Measurements from ENCODE around the gene RALY. TPM values are rescaled to one million over a fixed set of nuclear protein-coding genes. Genes with fewer than 3 reads are reported as not detected.

The RALY gene
- total and polyA plus RNA-seq, 9 donors = 51.7 to 131 (median 105) TPM

DNA sequence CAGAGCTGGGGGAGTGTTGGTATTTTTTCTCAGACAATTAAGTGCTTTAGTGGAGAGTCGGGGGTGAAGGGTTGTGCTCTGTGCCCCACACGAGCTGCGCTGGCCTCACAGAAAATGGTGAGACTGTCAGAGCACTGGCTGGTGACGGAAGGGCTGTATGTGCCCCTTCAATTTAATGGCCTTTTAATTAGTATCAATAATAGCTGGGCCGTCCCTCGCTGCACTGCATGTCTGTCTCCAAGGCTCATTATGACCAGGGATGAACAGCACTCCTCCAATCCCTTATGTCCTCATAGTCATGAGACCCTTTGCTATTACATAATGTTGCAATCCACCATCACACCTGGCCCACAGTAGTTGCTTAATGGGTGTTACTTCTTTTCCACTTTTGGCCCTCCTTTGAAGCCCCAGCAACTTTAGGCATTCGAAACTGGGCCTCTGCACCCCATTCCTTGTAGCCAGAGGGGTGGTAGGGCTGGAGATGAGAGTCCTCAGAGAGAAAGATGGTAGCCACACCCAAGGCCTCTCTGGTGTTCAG lies 9.5 kb upstream of the RALY start:
- TF ChIP-seq POLR2A (IDR thresholded peaks at IDR 0.05) (no peak), EP300 (IDR thresholded peaks at IDR 0.05) (no peak)
- TF ChIP-seq, protein P1, sequence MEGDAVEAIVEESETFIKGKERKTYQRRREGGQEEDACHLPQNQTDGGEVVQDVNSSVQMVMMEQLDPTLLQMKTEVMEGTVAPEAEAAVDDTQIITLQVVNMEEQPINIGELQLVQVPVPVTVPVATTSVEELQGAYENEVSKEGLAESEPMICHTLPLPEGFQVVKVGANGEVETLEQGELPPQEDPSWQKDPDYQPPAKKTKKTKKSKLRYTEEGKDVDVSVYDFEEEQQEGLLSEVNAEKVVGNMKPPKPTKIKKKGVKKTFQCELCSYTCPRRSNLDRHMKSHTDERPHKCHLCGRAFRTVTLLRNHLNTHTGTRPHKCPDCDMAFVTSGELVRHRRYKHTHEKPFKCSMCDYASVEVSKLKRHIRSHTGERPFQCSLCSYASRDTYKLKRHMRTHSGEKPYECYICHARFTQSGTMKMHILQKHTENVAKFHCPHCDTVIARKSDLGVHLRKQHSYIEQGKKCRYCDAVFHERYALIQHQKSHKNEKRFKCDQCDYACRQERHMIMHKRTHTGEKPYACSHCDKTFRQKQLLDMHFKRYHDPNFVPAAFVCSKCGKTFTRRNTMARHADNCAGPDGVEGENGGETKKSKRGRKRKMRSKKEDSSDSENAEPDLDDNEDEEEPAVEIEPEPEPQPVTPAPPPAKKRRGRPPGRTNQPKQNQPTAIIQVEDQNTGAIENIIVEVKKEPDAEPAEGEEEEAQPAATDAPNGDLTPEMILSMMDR (IDR thresholded peaks at IDR 0.05) = no peak
- DNase-seq = no peak
- Histone ChIP-seq H3K27me3 (no peaks in the 10 kb centered on the region), H3K4me3 (no peak overlapping the region), H3K27ac (no peak overlapping the region), H3K36me3 (no peaks in the 10 kb centered on the region), H3K4me1 (ENCODE audit: insufficient read depth) (no peaks in the 10 kb centered on the region), H3K9me3 (no peaks in the 10 kb centered on the region)
- WGBS, 3 donors = 61 to 63% (median 63%) methylated on average over 7 of the region's 7 CpGs
- intact Hi-C loops (cut with DNase I) = no loop called here

DNA sequence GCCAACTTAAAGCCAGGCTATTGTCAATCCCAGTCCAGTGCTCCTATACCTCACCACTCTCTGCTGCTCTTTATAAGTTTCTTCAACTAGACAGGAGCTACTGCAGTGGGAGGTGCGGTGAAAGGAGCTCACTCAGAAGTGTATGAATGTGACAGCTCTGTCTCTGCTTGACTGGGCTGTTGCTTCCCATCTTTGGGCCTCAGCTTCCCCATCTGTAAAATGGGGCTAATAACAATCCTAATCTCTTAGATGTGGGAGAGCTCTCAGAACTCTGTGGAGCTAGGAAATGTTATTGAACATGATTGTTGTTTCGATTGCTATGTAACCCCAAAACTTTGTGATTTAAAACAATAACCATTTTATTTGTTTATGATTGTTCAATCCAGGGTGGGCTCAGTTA lies 8.4 kb upstream of the RALY start:
- Histone ChIP-seq H3K27ac (no peak overlapping the region), H3K9me3 (no peaks in the 10 kb centered on the region), H3K27me3 (no peaks in the 10 kb centered on the region), H3K4me1 (ENCODE audit: insufficient read depth) (no peaks in the 10 kb centered on the region), H3K36me3 (no peaks in the 10 kb centered on the region), H3K4me3 (no peak overlapping the region)
- WGBS, 3 donors = 87 to 96% (median 93%) methylated on average over 2 of the region's 2 CpGs
- DNase-seq = no peak
- intact Hi-C loops (cut with DNase I) = no loop called here
- TF ChIP-seq EP300 (IDR thresholded peaks at IDR 0.05) (no peak), POLR2A (IDR thresholded peaks at IDR 0.05) (no peak)
- TF ChIP-seq, protein P1 (IDR thresholded peaks at IDR 0.05) = no peak

DNA sequence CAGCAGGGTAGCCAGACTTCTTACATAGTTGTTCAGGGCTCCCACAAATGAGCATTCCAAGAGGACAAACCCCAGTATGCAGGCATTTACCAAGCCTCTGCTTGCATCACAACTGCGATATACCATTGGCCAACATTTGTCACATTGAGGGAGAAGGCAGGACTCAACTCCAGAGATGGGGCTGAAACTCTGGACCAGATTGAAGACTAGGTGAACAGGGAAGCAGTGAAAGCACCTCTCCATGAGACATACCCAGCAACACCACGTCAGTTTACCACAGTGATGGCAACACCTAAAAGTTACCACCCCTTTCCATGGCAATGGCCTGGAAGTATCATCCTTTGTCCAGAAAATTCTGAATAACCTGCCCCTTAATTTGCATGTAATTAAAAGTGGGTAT lies 7.9 kb upstream of the RALY start:
- intact Hi-C loops (cut with DNase I) = no loop called here

DNA sequence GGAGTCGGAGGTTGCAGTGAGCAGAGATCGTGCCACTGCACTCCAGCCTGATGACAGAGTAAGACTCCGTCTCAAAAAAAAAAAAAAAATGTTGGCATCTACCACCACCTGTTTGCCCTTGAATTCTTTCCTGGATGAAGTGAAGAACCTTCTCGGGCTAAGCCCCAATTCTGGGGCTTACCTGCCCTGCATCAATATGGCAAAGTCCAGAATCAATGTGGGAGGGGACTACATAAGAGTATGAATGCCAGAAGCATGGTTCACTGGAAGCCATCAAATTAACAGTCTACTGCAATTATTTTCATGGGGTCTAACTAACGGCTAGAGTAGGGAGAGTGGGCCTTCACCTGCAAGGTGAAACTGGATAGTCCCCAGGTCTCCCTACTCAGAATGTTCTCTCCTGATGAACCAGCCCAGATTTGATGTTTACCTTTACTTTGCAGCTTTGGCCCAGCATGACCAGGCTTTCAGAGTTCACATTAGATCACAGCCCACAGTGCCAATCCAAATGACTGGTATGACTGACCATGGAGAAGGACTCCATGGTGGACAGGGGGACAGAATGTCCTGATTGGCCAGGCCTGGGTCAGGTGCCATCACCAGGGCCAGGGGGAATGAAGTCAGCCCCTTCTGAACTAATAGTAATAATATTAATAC lies 7.0 kb upstream of the RALY start:
- H3K27ac ChIP-seq = no peak overlapping the region
- no peaks in the 10 kb centered on the region for H3K27me3 ChIP-seq
- no peak for DNase-seq
- no peak overlapping the region for H3K4me3 ChIP-seq
- TF ChIP-seq, protein P1 (IDR thresholded peaks at IDR 0.05) = no peak
- TF ChIP-seq POLR2A (IDR thresholded peaks at IDR 0.05) = no peak
- no peak for TF ChIP-seq EP300 (IDR thresholded peaks at IDR 0.05)
- H3K4me1 ChIP-seq (ENCODE audit: insufficient read depth) = no peaks in the 10 kb centered on the region
- WGBS, 3 donors = 88 to 93% (median 92%) methylated on average over 5 of the region's 5 CpGs
- no peaks in the 10 kb centered on the region for H3K36me3 ChIP-seq
- intact Hi-C loops (cut with DNase I) = no loop called here
- no peaks in the 10 kb centered on the region for H3K9me3 ChIP-seq

More for the DNA sequence above, 7.9 kb upstream of the RALY start:
- Histone ChIP-seq H3K4me3 (no peak overlapping the region), H3K36me3 (no peaks in the 10 kb centered on the region), H3K4me1 (ENCODE audit: insufficient read depth) (no peaks in the 10 kb centered on the region), H3K27me3 (no peaks in the 10 kb centered on the region), H3K27ac (no peak overlapping the region), H3K9me3 (no peaks in the 10 kb centered on the region)
- DNase-seq = no peak
- TF ChIP-seq EP300 (IDR thresholded peaks at IDR 0.05) = no peak
- 61 to 78% (median 75%) methylated on average over 2 of the region's 2 CpGs for WGBS, 3 donors

DNA sequence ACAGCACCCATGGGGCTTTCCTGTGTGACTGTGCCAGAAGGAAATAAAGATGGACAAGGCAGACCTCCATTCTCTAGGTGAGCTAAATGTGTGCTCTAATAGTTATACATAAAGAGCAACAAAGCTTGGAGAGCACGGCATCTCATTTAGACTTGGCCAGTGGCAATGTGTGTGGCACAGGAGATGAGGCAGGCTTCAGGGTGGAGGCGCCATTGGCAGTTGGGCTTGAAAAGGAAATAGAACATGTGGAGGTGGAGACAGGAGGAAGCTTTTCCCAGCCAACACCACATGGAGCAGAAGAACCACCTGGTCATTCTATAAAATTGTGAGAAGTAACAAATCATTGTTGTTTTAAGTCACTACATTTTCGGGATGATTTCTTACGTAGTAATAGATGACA lies 3.6 kb upstream of the RALY start:
- Histone ChIP-seq H3K4me1 (ENCODE audit: insufficient read depth) (peaks cover 2% of the 10 kb centered on the region), H3K27ac (no peak overlapping the region), H3K9me3 (no peaks in the 10 kb centered on the region), H3K36me3 (no peaks in the 10 kb centered on the region), H3K27me3 (no peaks in the 10 kb centered on the region), H3K4me3 (no peak overlapping the region)
- TF ChIP-seq EP300 (IDR thresholded peaks at IDR 0.05) (no peak), POLR2A (IDR thresholded peaks at IDR 0.05) (no peak)
- TF ChIP-seq, protein P1 (IDR thresholded peaks at IDR 0.05) = no peak
- 87 to 89% (median 88%) methylated on average over 4 of the region's 4 CpGs for WGBS, 3 donors
- intact Hi-C loops (cut with DNase I) = loop anchor here in 3 of 4 donors (10.0 kb wide), 1 partner anchor 75 kb away; no protein-coding TSS in a partner anchor
- DNase-seq = no peak

All from ovary (tissue), 9 donors.